GM12878 (cell line): ENCODE measurements around the gene ANK2.

Source experiments
- ASH2L ChIP-seq: fragments of 300-600, 200-600 bp; sonication (generic); IDR thresholded peaks from 2 replicates; pipeline ENCODE4 v1.6.1; 2017; ENCODE audit warnings: low read depth, mild to moderate bottlenecking, borderline replicate concordance
- BMI1 ChIP-seq: fragments of 450-650 bp; IDR thresholded peaks from 2 replicates; pipeline ENCODE4 v1.6.1; 2016; ENCODE audit warnings: mild to moderate bottlenecking, moderate library complexity, borderline replicate concordance
- CTCF ChIP-seq, 3 experiments: IDR thresholded peaks in 2 of 3; conservative IDR thresholded peaks in 1 of 3; 2 replicates each; pipeline ENCODE4 v1.5.1; 2011; ENCODE audit warnings: low read depth in 3 of 3, low read length in 3 of 3, mild to moderate bottlenecking in 3 of 3, control low read depth in 2 of 3, moderate library complexity in 2 of 3, inconsistent platforms in 1 of 3, mixed read lengths in 1 of 3; ENCODE audit not compliant: control insufficient read depth in 2 of 3, insufficient read depth in 1 of 3; ENCODE audit errors: extremely low read depth in 1 of 3
- EP300 ChIP-seq, 2 experiments: fragments of 150-350 bp in 1 of 2; IDR thresholded peaks; 2 replicates each; pipeline ENCODE4 v1.6.1; 2011 to 2012; ENCODE audit warnings: low read depth in 2 of 2, low read length in 2 of 2, borderline replicate concordance in 1 of 2, improper control_type of control experiment in 1 of 2, inconsistent platforms in 1 of 2; ENCODE audit not compliant: control insufficient read depth in 1 of 2
- GABPA ChIP-seq: IDR thresholded peaks from 2 replicates; pipeline ENCODE4 v1.6.1; 2014; ENCODE audit warnings: antibody characterized with exemption, low read depth, mild to moderate bottlenecking, inconsistent platforms
- MYC ChIP-seq: IDR thresholded peaks from 2 replicates; pipeline ENCODE4 v1.6.1; 2011; ENCODE audit warnings: mild to moderate bottlenecking, low read length, moderate library complexity, inconsistent platforms; ENCODE audit not compliant: insufficient read depth, insufficient replicate concordance, insufficient read length, severe bottlenecking
- POLR2A ChIP-seq: IDR thresholded peaks from 2 replicates; pipeline ENCODE4 v1.6.1; 2011; ENCODE audit warnings: low read depth, mild to moderate bottlenecking, low read length
- POLR2AphosphoS5 ChIP-seq: IDR thresholded peaks from 2 replicates; pipeline ENCODE4 v1.6.1; 2011; ENCODE audit warnings: mild to moderate bottlenecking, low read length, inconsistent platforms
- SRF ChIP-seq, 2 experiments: IDR thresholded peaks; 2 replicates each; pipeline ENCODE4 v1.6.1; 2011; ENCODE audit warnings: low read depth in 2 of 2, low read length in 2 of 2, mild to moderate bottlenecking in 1 of 2, moderate library complexity in 1 of 2
- STAT3 ChIP-seq: IDR thresholded peaks from 2 replicates; pipeline ENCODE4 v1.6.1; 2011; ENCODE audit warnings: low read depth, low read length, improper control_type of control experiment
- ZNF24 ChIP-seq: fragments of 450-650 bp; IDR thresholded peaks from 2 replicates; pipeline ENCODE4 v1.6.1; 2017; ENCODE audit warnings: antibody characterized with exemption, mild to moderate bottlenecking
- ZNF622 ChIP-seq: fragments of 450-650 bp; IDR thresholded peaks from 2 replicates; pipeline ENCODE4 v1.6.1; 2017; ENCODE audit warnings: mild to moderate bottlenecking, inconsistent platforms
- TF ChIP-seq, protein P1 (sequence below): IDR thresholded peaks from 2 replicates; pipeline ENCODE4 v1.6.1; 2011; ENCODE audit warnings: low read depth, mild to moderate bottlenecking, low read length, moderate library complexity, borderline replicate concordance; ENCODE audit errors: extremely low read depth

DNA sequence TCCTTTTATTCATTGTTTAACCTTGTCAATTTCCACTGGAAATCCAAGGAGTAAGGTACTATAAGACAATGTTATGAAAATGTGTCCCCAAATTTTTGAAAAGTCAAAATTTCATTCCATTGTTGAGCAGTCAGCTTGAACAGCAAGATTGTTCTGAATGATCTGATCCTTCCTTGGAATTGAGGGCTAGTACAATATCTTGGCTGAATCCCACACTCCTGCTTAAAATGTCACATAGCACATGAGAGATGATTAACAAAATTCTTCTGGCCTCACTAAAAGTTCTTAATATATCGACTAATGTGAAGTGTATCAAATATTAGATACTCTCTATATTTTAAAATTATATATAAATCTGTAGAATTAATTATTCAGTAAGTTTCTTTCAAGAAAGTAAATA is 104.8 kb downstream of the ANK2 start:
- TF ChIP-seq EP300 (IDR thresholded peaks at IDR 0.05; ENCODE audit: borderline replicate concordance in 1 of 2, control insufficient read depth in 1 of 2, low read depth in 2 of 2, low read length in 2 of 2) (no peak), STAT3 (no peak), CTCF (IDR thresholded peaks at IDR 0.05 in 2 of 3, conservative IDR thresholded peaks at IDR 0.05 in 1 of 3; ENCODE audit: control insufficient read depth in 2 of 3, extremely low read depth in 1 of 3, insufficient read depth in 1 of 3, low read depth in 3 of 3, low read length in 3 of 3) (no peak), BMI1 (no peak), ZNF24 (no peak), SRF (IDR thresholded peaks at IDR 0.05; ENCODE audit: low read depth in 2 of 2, low read length in 2 of 2) (no peak), POLR2A (no peak), ASH2L (no peak), POLR2AphosphoS5 (no peak), MYC (no peak), ZNF622 (no peak), GABPA (no peak)
- TF ChIP-seq, protein P1, sequence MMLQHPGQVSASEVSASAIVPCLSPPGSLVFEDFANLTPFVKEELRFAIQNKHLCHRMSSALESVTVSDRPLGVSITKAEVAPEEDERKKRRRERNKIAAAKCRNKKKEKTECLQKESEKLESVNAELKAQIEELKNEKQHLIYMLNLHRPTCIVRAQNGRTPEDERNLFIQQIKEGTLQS, result no peak
